ENCODE data around the gene LRRN4CL.
"Not testable (repeated sequence)": the region's sequence is repeated elsewhere in the genome, so short reads cannot be mapped to it uniquely, and the experiment has no call there.

LRRN4CL gene

GRCh38 chr11:62689421-62690183 lies at the start of gene LRRN4CL:
Gene LRRN4CL (minus strand): TSS chr11:62689530. CDS start chr11:62688508, 1,022 bp downstream.
- in situ Hi-C loops (cut with MboI; ENCODE audit: low sequenced_read_pairs) = loop anchor here (10.0 kb wide), 2 partner anchors 95 to 295 kb away; partner anchors contain the start of gene TUT1

GRCh38 chr11:62737196-62737595 lies 47.9 kb upstream of the LRRN4CL start:
- in situ Hi-C loops (cut with MboI; ENCODE audit: low sequenced_read_pairs) = no loop called here

- in situ Hi-C loops (cut with MboI; ENCODE audit: low sequenced_read_pairs) = no loop called here
Measured at GRCh38 chr11:62732830-62733229, 43.5 kb upstream of the LRRN4CL start.

GRCh38 chr11:62730076-62730475 lies 40.7 kb upstream of the LRRN4CL start:
- in situ Hi-C loops (cut with MboI; ENCODE audit: low sequenced_read_pairs) = not testable (repeated sequence)

GRCh38 chr11:62728171-62728988 lies 39.0 kb upstream of the LRRN4CL start, which contains the start of gene TTC9C:
Gene TTC9C (plus strand): TSS chr11:62728486. CDS start chr11:62728849, 363 bp downstream.
- in situ Hi-C loops (cut with MboI; ENCODE audit: low sequenced_read_pairs) = no loop called here

- in situ Hi-C loops (cut with MboI; ENCODE audit: low sequenced_read_pairs) = no loop called here
Measured at GRCh38 chr11:62727872-62728170, 38.5 kb upstream of the LRRN4CL start.

GRCh38 chr11:62727165-62727871 lies 38.0 kb upstream of the LRRN4CL start, which contains the start of gene HNRNPUL2:
Gene HNRNPUL2 (minus strand): TSS chr11:62727457. CDS start chr11:62727156, 301 bp downstream.
- in situ Hi-C loops (cut with MboI; ENCODE audit: low sequenced_read_pairs) = no loop called here

- in situ Hi-C loops (cut with MboI; ENCODE audit: low sequenced_read_pairs) = no loop called here
Measured at GRCh38 chr11:62726915-62727164, 37.5 kb upstream of the LRRN4CL start.

GRCh38 chr11:62726156-62726914 lies 37.0 kb upstream of the LRRN4CL start:
- in situ Hi-C loops (cut with MboI; ENCODE audit: low sequenced_read_pairs) = no loop called here

GRCh38 chr11:62725646-62726045 lies 36.3 kb upstream of the LRRN4CL start:
- in situ Hi-C loops (cut with MboI; ENCODE audit: low sequenced_read_pairs) = no loop called here

GRCh38 chr11:62724171-62724570 lies 34.8 kb upstream of the LRRN4CL start:
- in situ Hi-C loops (cut with MboI; ENCODE audit: low sequenced_read_pairs) = no loop called here

GRCh38 chr11:62721994-62722393 lies 32.7 kb upstream of the LRRN4CL start:
- in situ Hi-C loops (cut with MboI; ENCODE audit: low sequenced_read_pairs) = no loop called here

GRCh38 chr11:62719302-62719978 lies 30.1 kb upstream of the LRRN4CL start:
- in situ Hi-C loops (cut with MboI; ENCODE audit: low sequenced_read_pairs) = no loop called here

GRCh38 chr11:62716816-62717215 lies 27.5 kb upstream of the LRRN4CL start:
- in situ Hi-C loops (cut with MboI; ENCODE audit: low sequenced_read_pairs) = no loop called here

GRCh38 chr11:62716206-62716605 lies 26.9 kb upstream of the LRRN4CL start:
- in situ Hi-C loops (cut with MboI; ENCODE audit: low sequenced_read_pairs) = no loop called here

GRCh38 chr11:62715150-62716130 lies 26.1 kb upstream of the LRRN4CL start:
- in situ Hi-C loops (cut with MboI; ENCODE audit: low sequenced_read_pairs) = no loop called here

GRCh38 chr11:62713343-62713742 lies 24.0 kb upstream of the LRRN4CL start:
- in situ Hi-C loops (cut with MboI; ENCODE audit: low sequenced_read_pairs) = no loop called here

GRCh38 chr11:62712861-62713260 lies 23.5 kb upstream of the LRRN4CL start:
- in situ Hi-C loops (cut with MboI; ENCODE audit: low sequenced_read_pairs) = no loop called here

GRCh38 chr11:62712276-62712812 lies 23.0 kb upstream of the LRRN4CL start:
- in situ Hi-C loops (cut with MboI; ENCODE audit: low sequenced_read_pairs) = no loop called here

All from HL-60/S4 (cell line).